H7 (cell line): ENCODE results near the gene ATP5ME. TPM values are rescaled to one million over a fixed set of nuclear protein-coding genes. Genes with fewer than 3 reads are reported as not detected.

ENCODE experiments used
- DNase-seq: peaks from one replicate; pipeline ENCODE4 v3.0.0; 2012
- H3K27me3 ChIP-seq: 2 replicates; pipeline ENCODE4 v1.6.0; 2011; ENCODE audit warnings: mild to moderate bottlenecking, low read length; ENCODE audit not compliant: control insufficient read depth, insufficient read depth
- H3K36me3 ChIP-seq: replicated peaks from 2 replicates; pipeline ENCODE4 v1.5.1; 2011; ENCODE audit warnings: low read length; ENCODE audit not compliant: control insufficient read depth, insufficient read depth
- H3K4me3 ChIP-seq: 2 replicates; pipeline ENCODE4 v1.5.1; 2011; ENCODE audit warnings: low read depth, mild to moderate bottlenecking, control low read depth, low read length, moderate library complexity; ENCODE audit not compliant: insufficient read depth
- total RNA-seq: library from RNA; depleted of rRNA; stranded (reverse); fragments of >200 nt; shearing (Covaris generic); gene quantifications from 2 replicates; pipeline ENCODE4 v1.2.3, GENCODE V29; 2014

Gene ATP5ME
- total RNA-seq, 1 experiment from 2014 or later = 410 TPM

DNA sequence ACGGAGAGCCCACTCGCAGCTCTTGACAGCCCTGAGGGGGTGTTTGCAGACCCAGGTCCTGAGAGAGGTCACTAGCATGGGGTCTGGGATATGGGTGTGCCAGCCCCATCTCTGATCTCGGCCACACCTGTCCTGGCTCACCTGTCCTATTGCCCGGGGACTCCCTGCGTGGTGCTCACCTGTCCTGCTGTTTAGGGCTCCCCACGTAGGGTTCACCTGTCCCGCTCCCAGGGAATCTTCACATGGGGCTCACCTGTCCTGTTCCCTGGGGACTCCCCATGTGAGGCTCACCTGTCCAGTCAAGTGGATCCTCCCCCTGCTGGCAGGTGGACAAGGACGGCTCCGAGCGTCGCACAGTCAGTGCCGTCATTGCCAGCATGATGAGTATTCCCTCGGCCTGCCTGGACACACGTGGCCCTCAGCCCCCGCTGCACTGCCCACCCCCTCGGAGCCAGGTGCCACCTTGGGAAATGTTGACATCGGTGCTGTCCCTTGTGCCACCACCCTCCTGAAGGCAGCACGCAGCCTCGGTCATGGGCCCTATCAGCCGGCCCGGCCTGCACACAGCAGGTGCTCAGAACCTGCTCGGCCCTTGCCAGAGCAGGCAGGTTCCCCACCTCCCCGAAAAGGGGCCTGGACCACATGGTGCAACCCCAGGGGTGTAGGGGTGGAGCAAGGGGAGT, 8.6 kb upstream of the ATP5ME start:
- Histone ChIP-seq H3K27me3 (no peaks in the 10 kb centered on the region; the same call in 1 of the 2 replicates), H3K4me3 (no peak overlapping the region), H3K36me3 (no peaks in the 10 kb centered on the region)
- no peak for DNase-seq

DNA sequence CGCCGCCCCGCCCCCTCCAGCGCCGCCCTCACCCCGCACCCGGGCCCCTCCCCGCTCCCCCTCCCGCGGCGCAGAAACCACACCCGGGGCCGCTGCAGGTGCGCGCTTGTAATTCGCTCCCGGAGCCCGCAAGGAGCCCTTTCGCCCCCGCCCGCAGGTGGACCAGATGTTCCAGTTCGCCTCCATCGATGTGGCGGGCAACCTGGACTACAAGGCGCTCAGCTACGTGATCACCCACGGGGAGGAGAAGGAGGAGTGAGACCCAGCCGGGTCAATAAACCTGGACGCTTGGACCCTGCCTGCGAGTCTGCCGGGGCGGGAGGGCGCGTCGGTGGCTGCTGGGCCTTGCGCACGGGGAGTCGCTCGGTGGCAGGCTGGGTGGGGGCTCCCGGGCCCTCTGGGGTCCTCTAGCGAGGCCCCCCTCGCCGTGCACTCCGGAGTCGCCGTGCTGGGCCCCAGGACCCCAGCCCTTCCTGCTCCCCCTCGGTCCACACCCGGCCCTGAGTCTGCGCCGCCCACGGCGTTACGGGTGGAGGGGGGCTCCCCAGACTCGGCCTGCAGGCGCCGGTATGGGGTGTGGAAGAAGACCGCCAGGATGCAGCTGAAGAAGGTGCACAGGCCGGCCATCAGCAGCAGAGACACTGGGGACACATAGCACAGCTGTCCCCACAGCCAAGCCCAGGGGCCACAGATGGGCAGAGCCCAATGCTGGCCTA, 7.8 kb upstream of the ATP5ME start:
- Histone ChIP-seq H3K36me3 (no peaks in the 10 kb centered on the region), H3K4me3 (peak overlapping the region; percentile 20; the same call in 1 of the 2 replicates), H3K27me3 (no peaks in the 10 kb centered on the region; the same call in 1 of the 2 replicates)
- DNase-seq = peak; percentile 99

DNA sequence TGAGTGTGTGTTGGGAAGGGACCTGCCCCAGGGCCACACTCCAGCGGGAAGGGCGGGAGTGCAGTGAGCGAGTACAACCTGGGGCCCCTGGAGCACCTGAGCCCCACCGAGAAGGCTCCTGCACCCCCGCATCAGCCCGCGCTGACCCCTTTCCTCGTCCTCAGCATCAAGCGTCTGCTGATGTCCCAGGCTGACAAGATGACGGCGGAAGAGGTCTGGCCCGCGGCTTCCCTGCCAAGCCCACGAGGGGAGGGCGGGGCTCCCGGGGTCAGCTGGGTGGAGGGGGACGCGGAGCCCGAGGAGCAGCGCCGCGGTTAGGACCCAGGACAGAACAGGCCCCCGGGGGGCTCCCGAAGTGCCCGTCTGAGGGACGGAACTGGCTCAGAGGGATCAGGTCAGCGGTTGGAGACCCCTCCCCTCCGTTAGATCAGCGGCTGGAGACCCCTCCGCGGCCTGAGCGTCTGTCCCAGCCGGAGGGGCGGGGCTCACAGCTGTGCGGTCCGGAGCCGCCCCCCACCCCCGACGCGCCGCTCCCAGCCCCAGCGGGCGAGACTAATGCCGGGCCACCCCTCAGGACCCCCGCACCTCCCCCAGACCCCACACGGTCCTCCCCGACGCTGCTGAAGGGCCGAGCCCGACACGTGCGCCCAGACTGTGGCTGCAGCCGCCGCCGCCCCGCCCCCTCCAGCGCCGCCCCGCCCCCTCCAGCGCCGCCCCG, 7.0 kb upstream of the ATP5ME start:
- Histone ChIP-seq H3K27me3 (no peaks in the 10 kb centered on the region; the same call in 1 of the 2 replicates), H3K4me3 (peak overlapping the region; percentile 67)
- DNase-seq = peak; percentile 94

DNA sequence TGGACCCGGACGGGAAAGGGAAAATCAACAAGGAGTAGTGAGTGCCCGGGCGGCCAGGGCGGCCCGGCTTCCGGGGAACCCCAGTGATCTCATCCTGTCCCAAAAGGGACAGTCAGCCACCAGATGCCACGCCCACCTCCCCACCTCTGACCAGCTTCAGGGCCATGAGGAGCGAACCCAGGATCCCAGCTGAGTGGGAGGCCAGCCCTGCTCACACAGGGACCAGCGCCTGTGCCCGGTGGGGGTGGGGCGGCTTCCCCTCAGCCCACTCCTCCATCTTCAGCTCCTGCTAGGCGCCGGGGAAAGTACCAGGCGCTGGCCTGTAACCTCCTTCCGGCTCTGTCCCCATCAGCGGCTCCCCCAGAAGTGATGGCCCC, 6.5 kb upstream of the ATP5ME start:
- no peaks in the 10 kb centered on the region for H3K36me3 ChIP-seq
- H3K4me3 ChIP-seq = peak overlapping the region; percentile 67
- peak; percentile 86 for DNase-seq
- no peaks in the 10 kb centered on the region; the same call in 1 of the 2 replicates for H3K27me3 ChIP-seq

More for the DNA sequence above, 7.0 kb upstream of the ATP5ME start:
- no peaks in the 10 kb centered on the region for H3K36me3 ChIP-seq

DNA sequence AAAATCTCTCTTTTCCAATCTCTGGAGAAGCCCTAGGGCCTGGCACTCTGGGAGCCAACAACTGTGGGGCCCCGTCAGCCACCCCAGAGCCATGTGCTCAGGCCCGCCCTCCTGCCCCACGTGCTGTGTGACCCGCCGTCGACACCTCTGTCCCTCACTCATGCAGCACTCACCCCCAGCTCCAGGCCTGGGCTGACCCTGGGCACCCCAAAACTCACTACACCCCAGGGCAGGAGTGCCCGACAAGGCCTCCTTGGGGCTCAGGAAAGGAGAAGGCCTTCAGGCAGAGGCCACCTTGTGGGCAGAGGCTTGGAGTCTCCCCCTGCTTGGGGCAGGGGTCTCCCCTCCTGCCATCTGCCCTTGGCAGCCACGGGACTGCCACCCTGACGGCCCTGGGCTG, 6.0 kb upstream of the ATP5ME start:
- Histone ChIP-seq H3K27me3 (no peaks in the 10 kb centered on the region; the same call in 1 of the 2 replicates), H3K4me3 (no peak overlapping the region), H3K36me3 (no peaks in the 10 kb centered on the region)
- no peak for DNase-seq

DNA sequence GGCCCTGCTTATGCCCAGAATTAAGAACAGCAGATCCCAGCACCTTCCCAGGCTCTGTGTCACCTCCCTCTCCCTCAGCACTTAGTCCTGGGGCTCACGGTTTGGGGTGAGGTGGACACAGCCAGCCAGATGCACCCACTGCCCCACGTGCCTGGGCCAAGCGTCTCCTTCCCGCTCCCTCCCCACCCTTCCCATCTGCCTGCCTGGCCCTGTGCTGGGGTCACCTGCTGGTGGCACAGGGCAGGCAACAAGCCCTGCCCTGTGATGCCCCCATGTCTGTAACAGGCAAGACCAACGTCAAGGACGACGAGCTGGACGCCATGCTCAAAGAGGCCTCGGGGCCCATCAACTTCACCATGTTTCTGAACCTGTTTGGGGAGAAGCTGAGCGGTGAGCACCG, 5.6 kb upstream of the ATP5ME start:
- Histone ChIP-seq H3K4me3 (no peak overlapping the region), H3K36me3 (no peaks in the 10 kb centered on the region), H3K27me3 (no peaks in the 10 kb centered on the region; the same call in 1 of the 2 replicates)
- no peak for DNase-seq

DNA sequence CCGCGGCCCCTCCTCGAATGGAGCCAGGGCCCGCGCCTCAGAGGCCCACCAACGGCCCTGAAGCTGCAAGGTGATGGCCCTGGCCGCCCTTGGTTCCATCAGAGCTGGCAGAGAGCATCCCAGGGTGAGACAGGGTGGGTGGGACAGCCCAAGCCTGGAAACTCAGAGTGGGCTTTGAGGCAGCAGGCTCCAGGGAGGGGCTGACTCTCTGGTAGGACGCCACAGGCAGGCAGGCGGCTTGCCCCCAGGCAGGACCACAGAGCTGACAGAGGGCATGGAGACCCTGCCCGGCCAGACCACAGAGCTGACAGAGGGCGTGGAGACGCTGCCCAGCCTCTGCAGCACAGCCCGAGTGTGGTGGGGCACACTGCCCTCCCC, 5.0 kb upstream of the ATP5ME start:
- no peak for DNase-seq
- H3K27me3 ChIP-seq = no peaks in the 10 kb centered on the region; the same call in 1 of the 2 replicates
- H3K4me3 ChIP-seq = no peak overlapping the region
- H3K36me3 ChIP-seq = no peaks in the 10 kb centered on the region

DNA sequence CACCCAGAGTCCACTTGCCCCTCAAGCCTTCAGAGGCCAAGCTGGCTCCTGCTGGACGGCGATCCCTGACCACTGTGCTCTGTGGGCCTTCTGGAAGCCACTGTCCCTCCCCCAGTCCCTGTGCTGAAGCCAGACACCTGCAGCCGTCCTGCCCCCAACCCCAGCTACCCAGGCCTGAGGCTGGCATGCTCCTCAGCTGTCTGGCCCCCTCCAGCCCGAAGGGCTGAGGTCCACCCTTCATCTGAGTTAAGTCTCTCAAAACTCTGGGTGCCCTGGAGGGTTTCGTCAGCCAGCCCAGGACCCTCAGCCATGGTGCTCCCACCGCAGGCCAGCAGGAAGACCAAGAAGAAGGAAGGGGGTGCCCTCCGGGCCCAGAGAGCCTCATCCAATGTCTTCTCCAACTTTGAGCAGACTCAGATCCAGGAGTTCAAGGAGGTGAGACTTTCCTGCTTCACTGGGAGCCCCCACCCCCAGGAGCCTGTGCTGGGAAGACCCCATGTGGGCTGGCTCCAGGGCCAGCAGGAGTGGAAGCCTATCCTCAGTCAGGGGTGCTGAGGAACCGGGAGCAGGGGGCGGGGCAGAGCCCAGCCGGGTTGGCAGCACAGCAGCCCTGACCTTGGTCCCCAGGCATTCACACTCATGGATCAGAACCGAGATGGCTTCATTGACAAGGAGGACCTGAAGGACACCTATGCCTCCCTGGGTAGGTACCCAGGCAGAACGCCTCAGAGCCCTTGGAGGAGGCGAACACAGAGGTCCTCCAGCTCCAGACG, 4.4 kb upstream of the ATP5ME start:
- no peaks in the 10 kb centered on the region for H3K36me3 ChIP-seq
- no peak overlapping the region for H3K4me3 ChIP-seq
- no peaks in the 10 kb centered on the region; the same call in 1 of the 2 replicates for H3K27me3 ChIP-seq
- no peak for DNase-seq

DNA sequence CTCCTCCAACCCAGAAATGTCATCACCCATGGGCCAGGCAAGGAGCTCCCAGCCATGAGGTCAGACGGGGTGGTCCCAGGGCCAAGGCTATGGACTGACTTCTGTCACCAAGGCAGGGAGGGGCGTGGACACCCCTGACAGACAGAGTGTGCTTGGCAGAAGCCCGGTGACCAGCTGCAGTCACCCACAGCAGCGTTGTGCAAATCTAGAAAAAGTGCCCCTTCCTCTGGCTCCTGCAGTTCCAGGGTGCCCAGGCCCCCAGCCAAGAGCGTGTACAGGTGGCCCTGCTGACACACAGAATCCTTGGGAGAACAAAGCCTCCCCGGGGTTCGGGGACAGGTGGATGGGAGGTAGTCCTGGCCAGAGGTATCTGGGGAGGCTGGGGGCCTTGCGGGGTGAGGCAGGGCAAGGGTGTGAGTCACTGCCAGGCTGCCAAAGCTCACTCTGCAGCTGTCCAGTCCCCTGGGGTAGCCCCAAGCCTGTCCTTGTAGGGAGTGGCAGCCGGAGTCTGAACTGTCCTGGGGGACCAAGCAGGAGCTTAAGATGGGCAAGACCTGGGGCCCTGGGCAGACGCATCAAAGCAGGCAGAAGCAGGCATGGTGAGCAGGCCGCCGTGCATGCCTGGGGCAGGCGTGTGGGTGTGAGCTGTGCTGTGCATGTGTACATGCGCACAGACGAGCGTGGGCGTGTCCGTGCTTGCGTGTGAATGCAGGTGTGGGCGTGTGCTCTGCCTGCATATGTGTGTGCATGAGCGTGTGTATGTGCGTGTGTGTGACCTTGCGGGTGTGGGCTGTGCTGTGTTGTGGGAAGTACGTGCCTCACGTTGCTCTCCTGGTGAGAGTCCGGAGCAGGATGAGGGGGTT, 3.6 kb upstream of the ATP5ME start:
- Histone ChIP-seq H3K27me3 (no peaks in the 10 kb centered on the region; the same call in 1 of the 2 replicates), H3K36me3 (peaks cover 1% of the 10 kb centered on the region; the same call in 1 of the 2 replicates), H3K4me3 (no peak overlapping the region)
- DNase-seq = no peak

DNA sequence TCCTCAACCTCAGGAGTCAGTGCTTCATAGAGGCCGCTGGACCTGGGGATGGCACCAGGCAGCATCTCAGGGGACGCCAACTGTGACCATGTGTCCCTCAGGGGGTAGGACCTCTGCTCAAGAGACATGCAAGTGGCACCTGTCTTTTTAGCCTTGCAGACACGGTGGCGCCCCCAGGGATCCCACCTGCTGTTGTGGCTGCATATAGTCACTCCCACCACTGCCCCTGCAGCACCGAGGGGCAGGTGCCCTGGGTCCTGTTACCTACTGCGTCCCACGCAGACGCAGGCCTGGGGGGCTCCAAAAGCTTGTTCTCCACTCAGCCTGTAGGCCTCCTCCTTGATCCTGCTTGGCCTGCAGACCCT, 2.8 kb upstream of the ATP5ME start:
- no peaks in the 10 kb centered on the region; the same call in 1 of the 2 replicates for H3K27me3 ChIP-seq
- no peak overlapping the region for H3K4me3 ChIP-seq
- DNase-seq = no peak
- H3K36me3 ChIP-seq = peaks cover 9% of the 10 kb centered on the region

DNA sequence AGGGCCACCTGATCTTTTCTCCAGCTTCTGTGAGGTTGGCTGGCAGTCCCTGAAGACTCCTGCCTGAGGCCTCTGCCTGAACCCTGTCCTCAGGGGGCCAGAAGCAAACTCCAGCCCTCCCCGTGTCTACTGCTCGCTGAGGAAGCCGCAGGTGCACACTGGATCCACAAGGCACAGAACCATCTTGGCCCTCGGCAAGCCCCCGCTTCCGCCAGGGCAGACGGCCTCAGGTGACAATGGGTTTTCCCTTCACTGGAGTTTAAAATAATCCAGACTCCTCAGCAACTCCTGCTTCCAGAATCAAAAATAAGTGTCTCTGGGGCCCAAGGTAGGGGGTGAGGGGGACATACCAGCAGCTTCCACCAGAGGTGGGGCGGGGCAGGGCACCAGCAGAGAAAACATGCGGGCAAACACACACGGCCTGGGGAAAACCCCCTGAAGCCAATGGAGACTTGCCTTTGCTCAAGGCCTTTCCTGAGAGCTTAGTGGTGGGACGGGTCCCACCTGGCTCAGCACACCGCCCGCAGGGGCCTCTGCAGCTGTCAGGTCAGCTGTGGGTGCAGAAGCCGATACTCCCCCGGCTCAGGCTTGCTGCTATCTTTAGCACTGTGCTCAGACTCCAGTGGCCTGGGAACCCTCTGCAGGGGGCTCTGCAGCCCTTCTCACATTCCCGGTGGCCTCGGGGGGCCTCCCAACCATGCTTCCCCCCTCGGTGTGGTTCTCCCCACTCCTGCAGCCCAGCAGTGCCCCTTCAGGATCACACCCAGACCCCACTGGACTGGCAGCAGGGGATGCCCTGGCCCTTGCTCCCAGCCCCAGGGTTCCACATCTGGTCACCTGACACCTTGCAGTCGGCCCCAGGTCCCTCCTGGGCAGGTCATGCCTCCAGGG, 2.1 kb upstream of the ATP5ME start:
- Histone ChIP-seq H3K27me3 (no peaks in the 10 kb centered on the region; the same call in 1 of the 2 replicates), H3K4me3 (no peak overlapping the region), H3K36me3 (peaks cover 14% of the 10 kb centered on the region)
- DNase-seq = no peak

DNA sequence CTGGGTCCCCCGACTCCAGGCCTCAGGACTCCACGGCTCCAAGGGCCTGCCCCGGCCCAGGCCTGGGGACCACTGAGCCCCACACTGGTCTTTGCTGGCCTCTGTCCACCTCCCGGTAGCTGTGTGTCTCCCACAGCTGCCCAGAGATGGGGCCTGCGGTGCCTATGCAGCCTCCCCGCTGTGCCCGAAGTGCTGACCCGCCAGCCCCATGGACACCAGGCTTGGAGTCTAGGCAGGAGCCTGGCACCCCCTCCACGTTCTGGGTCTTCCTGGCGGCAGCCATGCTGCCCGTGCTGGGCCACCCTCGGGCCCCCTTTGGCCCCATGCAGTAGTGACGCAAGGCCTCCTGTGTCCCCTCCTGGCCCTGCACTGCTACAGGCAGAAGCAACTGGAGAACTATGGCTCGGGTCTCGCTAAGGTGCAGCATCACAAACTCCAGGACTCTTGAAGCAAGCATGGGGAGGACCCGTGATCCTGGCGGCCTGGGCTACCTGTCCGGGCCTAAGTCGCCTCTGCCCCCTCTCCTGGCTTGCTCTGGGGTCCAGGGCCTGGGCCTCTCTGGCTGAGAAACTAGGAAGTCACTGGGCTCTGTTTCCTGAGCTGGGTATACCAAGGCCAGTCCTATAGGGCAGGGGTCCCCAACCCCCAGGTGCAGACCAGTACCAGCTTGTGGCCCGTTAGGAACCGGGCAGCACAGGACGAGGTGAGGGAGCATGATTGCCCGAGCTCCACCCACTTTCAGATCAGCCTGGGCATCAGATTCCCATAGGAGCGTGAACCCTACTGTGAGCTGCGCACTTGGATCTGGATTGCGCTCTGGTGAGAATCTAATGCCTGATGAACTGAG, 1.2 kb upstream of the ATP5ME start:
- DNase-seq = no peak
- H3K27me3 ChIP-seq = no peaks in the 10 kb centered on the region; the same call in 1 of the 2 replicates
- H3K36me3 ChIP-seq = peaks cover 14% of the 10 kb centered on the region
- peak overlapping the region; percentile 92 for H3K4me3 ChIP-seq
